GM12892 (cell line): Measurements from ENCODE around the gene FAM151A.

Source experiments
- POLR2A ChIP-seq: IDR thresholded peaks from 2 replicates; pipeline ENCODE4 v1.6.1; 2011; ENCODE audit warnings: low read depth, low read length, control low read depth
- TAF1 ChIP-seq: IDR thresholded peaks from 2 replicates; pipeline ENCODE4 v1.6.1; 2011; ENCODE audit warnings: low read depth, mild to moderate bottlenecking, control low read depth, low read length, borderline replicate concordance

- no peak for TF ChIP-seq POLR2A
- no peak for TF ChIP-seq TAF1
Measured at GRCh38 chr1:54652168-54652567, 28.8 kb upstream of the FAM151A start.
